CD4-positive, alpha-beta T cell treated with Interleukin-17A for 4 hours (primary cell): ENCODE results near the gene SLC36A3.

Experiments used
- DNase-seq: peaks from one replicate; pipeline ENCODE4 v3.0.0-alpha.2; 2020; ENCODE audit warnings: mixed read lengths

SLC36A3 gene

DNA sequence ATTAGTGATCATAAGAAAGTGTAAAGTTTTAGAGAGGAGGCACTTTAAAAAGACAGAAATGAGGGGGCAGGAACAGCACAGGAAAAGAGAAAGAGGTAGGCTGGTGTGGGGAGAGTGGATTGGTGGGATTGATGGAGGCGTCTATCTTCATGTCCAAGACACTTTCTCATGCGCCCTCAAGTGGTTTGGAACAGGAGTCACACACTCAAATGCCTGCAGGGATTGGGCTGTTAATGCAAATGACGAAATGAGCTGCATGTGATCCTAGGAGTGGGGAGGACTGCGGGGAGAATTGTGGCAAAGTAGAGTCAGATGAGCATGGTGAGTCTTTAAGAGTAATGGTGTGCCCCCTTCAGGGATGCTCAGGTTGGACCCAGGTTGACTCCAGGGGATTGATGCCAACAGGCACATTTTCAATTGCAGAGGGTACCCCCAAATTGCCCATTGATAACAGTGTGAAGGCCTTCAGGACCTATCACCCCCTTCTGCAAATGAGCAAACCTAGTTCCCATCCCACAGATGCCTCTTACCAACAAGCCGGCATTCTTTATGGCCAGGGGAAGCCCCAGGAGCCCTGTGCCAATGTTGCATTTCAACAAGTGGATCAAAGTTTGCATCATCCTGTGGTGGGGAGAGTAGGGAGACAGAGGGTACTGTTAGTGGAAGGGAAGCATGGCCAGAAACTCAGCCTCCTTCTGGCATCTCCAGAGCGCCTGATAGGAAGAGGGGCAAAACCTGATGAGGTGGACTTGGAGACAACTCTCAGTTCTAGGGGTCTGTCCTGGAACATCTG lies 5.3 kb downstream of the SLC36A3 start:
- peak; percentile 13 for DNase-seq

DNA sequence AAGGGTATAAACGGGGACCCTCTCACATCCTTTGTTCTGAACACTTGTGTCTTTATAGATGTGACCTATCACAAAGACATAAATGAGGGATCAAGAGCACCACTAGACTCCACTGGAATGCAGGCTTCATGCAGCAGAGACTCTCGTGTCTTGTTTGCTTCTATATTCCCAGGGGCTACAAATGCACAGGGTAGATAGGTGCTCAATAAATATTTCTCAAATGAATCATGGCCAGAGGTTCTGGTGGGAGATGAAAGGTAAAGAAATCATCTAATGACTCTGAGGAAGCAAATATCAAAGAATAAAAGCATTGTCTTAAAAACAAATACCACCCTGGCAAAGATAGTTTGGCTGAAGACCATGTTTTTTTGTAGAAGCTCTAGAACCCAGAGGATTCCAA lies 6.6 kb downstream of the SLC36A3 start:
- no peak for DNase-seq

DNA sequence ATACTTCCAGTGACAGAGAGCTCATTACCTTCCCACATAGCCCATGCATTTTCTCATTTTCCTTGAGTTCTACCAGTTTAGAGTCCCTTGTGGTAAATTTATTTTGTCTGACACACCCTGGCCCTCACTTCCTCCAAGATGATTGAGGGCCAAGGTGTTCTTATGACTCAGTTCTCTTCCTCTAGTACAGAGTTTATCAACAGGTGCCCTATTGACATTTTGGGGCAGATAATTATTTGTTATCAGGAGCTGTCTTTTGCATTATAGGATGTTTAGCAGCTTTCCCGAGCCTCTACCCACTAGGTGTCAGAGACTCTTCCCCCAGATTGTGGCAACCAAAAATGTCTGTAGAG lies 7.1 kb downstream of the SLC36A3 start:
- no peak for DNase-seq

GRCh38 chr5:151295791-151296477 lies 7.6 kb downstream of the SLC36A3 start:
- no peak for DNase-seq

DNA sequence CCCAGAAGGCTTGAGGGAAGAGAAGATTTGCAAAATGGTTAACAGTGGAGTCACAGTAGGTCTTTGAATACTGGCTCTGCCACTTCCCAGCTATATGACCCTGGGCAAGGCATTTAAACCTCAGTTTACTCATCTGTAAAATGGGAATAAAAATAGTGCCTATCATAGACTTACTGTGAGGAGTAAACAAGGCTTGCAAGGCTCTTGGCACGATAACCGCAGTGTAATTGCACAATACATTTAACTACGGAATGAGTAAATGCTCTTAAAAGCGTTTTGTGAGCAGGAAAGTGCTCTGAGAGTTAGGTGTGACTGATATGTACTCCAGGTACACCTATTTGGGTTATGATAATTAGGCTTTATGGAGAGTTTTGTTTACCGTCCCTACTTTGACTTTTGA lies 8.4 kb downstream of the SLC36A3 start:
- no peak for DNase-seq

DNA sequence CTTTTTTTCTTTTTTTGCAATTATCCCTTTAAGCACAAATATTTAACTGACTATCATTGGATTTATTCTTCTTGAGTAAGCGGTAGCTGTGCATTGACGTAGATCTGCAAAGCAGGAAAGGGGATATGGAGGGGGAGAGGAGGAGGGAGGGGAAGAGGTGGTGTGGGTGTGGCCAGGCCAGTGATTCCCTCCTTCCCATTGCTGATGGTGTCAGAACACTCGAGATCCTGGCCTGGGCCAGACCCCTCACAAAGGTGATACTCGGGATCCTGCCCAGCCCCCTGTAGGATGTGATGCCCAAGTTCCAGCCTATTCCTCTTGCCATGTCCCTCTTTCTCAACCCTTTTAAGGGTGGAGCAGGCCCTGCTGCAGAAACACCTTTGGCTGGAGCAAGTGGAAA lies 9.9 kb downstream of the SLC36A3 start:
- no peak for DNase-seq

GRCh38 chr5:151288180-151288579 lies 15.4 kb downstream of the SLC36A3 start:
- no peak for DNase-seq

DNA sequence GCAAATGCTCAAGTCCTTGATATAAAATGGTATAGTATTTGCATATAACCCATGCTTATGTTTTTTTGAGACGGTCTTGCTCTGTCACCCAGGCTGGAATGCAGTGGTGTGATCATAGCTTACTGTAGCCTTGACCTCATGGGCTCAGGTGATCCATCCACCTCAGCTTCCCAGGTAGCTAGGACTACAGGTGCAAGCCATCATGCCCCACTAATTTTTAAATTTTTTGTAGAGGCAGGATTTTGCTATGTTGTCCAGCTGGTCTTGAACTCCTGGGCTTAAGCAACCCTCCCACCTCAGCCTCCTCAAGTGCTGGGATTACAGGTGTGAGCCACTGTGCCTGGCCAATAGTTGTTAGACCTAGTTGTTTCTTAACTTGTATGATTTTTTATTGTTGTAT lies 17.3 kb downstream of the SLC36A3 start:
- DNase-seq = no peak

DNA sequence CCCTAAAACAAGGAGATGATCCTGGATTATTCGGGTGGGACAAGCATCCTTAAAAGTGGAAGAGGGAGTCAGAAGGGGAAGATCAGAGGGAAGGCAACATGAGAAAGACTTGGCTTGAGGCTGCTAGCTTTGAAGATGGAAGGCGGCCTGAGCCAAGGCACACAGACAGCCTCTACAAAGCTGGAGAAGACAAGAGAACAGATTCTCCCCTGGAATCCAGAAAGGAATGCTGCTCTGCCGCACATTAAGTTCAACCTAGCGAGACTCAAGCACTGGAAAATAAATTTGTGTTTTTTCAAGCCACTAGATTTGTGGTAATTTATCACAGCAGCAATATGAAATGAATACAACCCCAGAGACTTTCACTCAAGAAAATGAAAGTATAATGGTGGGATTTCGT lies 17.9 kb downstream of the SLC36A3 start:
- DNase-seq = no peak

GRCh38 chr5:151284392-151284967 lies 19.1 kb downstream of the SLC36A3 start:
- DNase-seq = no peak

DNA sequence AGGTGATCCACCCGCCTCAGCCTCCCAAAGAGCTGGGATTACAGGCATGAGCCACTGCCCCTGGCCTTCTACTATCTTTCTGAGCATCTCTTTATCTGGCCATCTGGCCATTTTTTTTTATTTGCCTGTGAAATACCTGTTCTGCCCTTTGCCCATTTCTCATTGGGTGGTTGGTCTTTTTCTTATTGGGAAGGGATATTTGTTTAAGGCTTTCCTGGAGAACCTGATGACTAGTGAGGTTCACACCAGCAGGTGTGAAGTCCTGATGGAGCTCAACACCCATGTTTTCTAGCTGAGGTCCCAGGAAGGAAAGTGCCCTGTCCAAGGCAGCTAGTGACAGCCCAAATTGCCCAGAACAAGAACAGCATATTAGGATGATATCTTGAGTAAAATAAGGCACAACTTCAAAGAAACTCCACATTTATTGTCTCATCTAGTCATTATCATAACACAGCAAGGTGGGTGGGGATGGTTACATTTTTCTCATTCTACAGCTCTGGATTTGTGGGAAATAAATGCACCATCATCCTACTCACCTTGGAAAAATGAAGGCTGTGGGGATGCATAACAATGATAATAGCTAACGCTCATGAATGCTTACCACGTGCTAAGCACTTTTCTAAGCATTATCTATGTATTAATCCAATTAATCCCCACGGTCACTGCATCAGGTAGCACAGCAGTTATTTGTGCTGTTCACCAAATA lies 20.3 kb downstream of the SLC36A3 start:
- no peak for DNase-seq

GRCh38 chr5:151281001-151281639 lies 22.4 kb downstream of the SLC36A3 start:
- no peak for DNase-seq

DNA sequence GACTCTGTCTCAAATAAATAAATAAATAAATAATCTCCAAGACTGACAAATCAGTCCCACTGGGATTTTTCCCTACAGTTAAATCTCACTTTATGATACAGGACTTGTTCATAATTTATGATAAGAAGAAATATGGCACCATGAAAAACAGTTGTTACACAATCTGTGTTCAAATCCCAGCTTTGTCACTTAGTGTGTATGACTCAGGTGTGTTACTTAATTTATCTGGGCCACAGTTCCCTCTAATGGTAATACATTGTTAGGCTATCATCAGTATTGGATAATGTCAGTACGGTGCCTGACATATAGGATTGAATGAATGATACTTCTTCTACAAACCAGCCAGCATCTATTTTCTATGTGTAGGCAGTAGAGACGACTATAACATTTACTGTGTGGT lies 23.1 kb downstream of the SLC36A3 start:
- DNase-seq = no peak

DNA sequence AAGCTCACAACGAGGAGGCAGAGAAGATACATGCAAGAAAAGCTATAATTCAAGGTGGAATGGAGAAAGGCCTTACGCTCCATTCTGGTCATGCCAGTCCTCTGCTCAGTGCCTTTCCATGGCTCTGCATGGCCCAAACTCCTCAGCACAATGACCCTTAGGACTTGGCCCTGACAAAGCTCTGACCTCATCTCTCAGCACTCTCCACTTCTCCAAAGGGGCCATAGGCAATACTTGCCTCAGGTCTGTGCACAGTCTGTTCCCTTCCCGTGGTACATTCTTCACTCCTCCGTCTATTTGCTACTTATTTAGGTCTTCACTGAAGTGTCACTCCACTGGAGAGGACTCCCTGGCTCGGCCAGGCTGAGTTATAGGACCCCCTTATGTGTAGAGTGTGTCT lies 24.7 kb downstream of the SLC36A3 start:
- no peak for DNase-seq

GRCh38 chr5:151275803-151276202 lies 27.8 kb downstream of the SLC36A3 start:
- no peak for DNase-seq

DNA sequence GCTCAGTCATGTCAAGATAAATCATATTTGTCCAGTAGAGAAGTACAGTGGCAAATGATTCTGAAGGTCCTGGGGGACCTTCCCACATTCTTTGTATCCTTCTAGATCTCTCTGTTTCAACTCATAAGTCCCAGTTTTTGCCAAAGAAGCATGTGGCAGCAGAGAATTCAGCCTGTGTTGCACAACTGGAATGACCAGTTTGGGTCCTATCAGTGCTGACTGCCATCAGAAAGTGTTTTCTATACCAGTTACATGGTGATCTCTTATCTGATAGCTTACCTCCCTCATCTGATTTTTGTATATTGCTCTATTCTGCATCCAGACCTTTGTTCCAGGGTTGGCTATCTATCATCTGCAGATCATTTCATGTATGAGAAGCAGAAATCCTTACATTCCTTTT lies 28.9 kb downstream of the SLC36A3 start:
- no peak for DNase-seq

DNA sequence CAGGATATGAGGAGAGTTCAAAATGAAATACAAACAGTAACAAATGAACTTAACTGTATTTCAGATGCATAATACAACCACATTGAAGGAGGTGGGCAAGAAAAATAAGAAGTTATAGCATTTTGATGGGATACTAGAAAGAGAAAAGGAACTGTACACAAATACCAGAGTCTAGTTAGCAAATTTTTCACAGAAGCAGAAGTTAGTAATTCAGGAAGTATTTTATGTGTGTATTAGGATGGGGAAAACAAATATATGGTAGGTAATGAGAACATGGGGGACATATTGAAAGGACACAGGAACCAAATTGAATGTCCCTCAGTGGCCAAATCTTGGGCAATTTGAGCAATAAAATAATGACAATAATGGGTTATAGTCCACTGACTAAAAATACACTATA lies 32.2 kb downstream of the SLC36A3 start:
- DNase-seq = no peak

DNA sequence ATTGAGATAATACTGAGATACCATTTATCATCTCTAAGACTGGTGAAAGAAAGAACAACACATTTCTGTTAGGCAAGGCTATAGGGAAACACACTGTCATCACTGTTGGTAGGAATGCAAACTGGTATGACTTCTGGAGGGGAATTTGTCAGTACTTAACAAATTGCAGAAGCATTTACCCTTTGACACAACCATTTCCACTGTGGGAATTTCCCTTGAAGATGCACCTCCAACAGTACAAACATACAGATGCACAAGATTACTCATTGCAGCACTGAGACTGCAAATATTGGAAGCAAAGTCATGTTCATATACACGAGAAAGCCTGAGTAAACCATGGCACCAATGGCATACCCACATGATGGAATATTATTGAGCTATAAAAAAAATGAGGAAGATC lies 33.0 kb downstream of the SLC36A3 start:
- no peak for DNase-seq

GRCh38 chr5:151267491-151268260 lies 35.9 kb downstream of the SLC36A3 start:
- no peak for DNase-seq

- no peak for DNase-seq
Observed at GRCh38 chr5:151264113-151264512, 39.5 kb downstream of the SLC36A3 start.

DNA sequence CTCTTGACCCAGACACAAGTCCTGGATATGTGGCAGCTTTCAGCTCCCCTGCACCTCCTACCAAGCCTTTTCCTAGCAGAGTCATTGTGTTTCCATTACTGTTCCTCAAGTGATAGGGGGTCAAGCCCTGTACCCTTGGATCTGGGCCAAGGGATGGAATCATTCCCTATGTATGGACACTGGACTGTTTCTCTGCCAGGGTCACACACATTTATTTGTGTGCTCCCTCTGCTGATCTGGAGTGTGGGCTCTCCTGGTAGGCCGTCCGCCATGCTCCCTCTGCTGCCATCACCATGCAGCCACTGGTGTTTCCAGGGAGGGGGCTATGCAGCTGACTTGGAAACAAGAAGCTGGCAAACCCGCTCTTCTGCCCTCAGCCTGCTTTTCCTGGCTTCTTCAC lies 41.0 kb downstream of the SLC36A3 start:
- DNase-seq = no peak

GRCh38 chr5:151259931-151260330 lies 43.6 kb downstream of the SLC36A3 start:
- no peak for DNase-seq
